ENCODE results near the gene ST6GALNAC2.

GRCh38 chr17:76611758-76612157, 26.1 kb upstream of the ST6GALNAC2 start:
- TF ChIP-seq POLR2AphosphoS5 (IDR thresholded peaks at IDR 0.05; ENCODE audit: low read depth) (no peak), CTCF (conservative IDR thresholded peaks at IDR 0.05; ENCODE audit: low read depth in 2 of 2) (no peak), CREB1 (CRISPR knock-in tag; IDR thresholded peaks at IDR 0.05; ENCODE audit: low read depth) (no peak), EZH2phosphoT487 (IDR thresholded peaks at IDR 0.05; ENCODE audit: unreplicated experiment) (no peak)

Measured in GM23338 (cell line).